ENCODE results near the gene CTAG1B. TPM values are rescaled to one million over a fixed set of nuclear protein-coding genes. Genes with fewer than 3 reads are reported as not detected.
"Not testable (repeated sequence)": the region's sequence is repeated elsewhere in the genome, so short reads cannot be mapped to it uniquely, and the experiment has no call there.

CTAG1B gene
- total RNA-seq, 1 donor from 2014 or later = not detected

GRCh38 chrX:154590415-154590814 is 28.7 kb downstream of the CTAG1B start:
- DNase-seq (ENCODE audit: low read depth) = not testable (repeated sequence)

- not testable (repeated sequence) for DNase-seq (ENCODE audit: low read depth)
Measured at GRCh38 chrX:154584585-154585183, 34.4 kb downstream of the CTAG1B start, which contains the start of gene CTAG1A. CTAG1A (plus strand) TSS chrX:154585133; CDS start chrX:154585207, 74 bp downstream.

- DNase-seq (ENCODE audit: low read depth) = not testable (repeated sequence)
Measured at GRCh38 chrX:154582994-154583393, 36.1 kb downstream of the CTAG1B start.

- DNase-seq (ENCODE audit: low read depth) = not testable (repeated sequence)
Measured at GRCh38 chrX:154575076-154575475, 44.0 kb downstream of the CTAG1B start.

GRCh38 chrX:154573061-154573460 is 46.0 kb downstream of the CTAG1B start:
- DNase-seq (ENCODE audit: low read depth) = not testable (repeated sequence)

- DNase-seq (ENCODE audit: low read depth) = not testable (repeated sequence)
Measured at GRCh38 chrX:154570361-154570760, 48.7 kb downstream of the CTAG1B start.

Other genes starting within 250 kb of the CTAG1B start
- 410 and 518 TPM in 2 replicates for gene FLNA, start 244.6 kb downstream of the CTAG1B start, total RNA-seq
- gene EMD, start 240.0 kb downstream of the CTAG1B start, total RNA-seq = 43.2 and 53.2 TPM in 2 replicates
- gene RPL10, start 220.9 kb downstream of the CTAG1B start, total RNA-seq = 2,503 and 3,937 TPM in 2 replicates
- 214 and 235 TPM in 2 replicates for gene DNASE1L1, start 210.0 kb downstream of the CTAG1B start, total RNA-seq
- 36.1 and 41.3 TPM in 2 replicates for gene TAFAZZIN, start 207.7 kb downstream of the CTAG1B start, total RNA-seq
- 100 and 106 TPM in 2 replicates for gene ATP6AP1, start 190.6 kb downstream of the CTAG1B start, total RNA-seq
- gene GDI1, start 182.1 kb downstream of the CTAG1B start, total RNA-seq = 125 TPM in 2 replicates
- 74.9 and 85.0 TPM in 2 replicates for gene FAM50A, start 175.1 kb downstream of the CTAG1B start, total RNA-seq
- 11.3 and 11.7 TPM in 2 replicates for gene PLXNA3, start 161.0 kb downstream of the CTAG1B start, total RNA-seq
- gene LAGE3, start 140.0 kb downstream of the CTAG1B start, total RNA-seq = 72.2 and 87.8 TPM in 2 replicates
- 39.6 and 65.2 TPM in 2 replicates for gene UBL4A, start 132.7 kb downstream of the CTAG1B start, total RNA-seq
- gene SLC10A3, start 128.7 kb downstream of the CTAG1B start, total RNA-seq = 28.5 and 37.0 TPM in 2 replicates
- gene FAM3A, start 103.0 kb downstream of the CTAG1B start, total RNA-seq = 57.1 and 64.9 TPM in 2 replicates
- gene G6PD, start 72.4 kb downstream of the CTAG1B start, total RNA-seq = 20.5 and 24.0 TPM in 2 replicates
- gene IKBKG, start 71.7 kb downstream of the CTAG1B start, total RNA-seq = 13.3 and 14.0 TPM in 2 replicates
- gene CTAG1A, start 34.1 kb downstream of the CTAG1B start, total RNA-seq = not detected in 2 replicates
- not detected in 2 replicates for gene CTAG2, start 34.3 kb upstream of the CTAG1B start, total RNA-seq
- 7.3 TPM in 2 replicates for gene GAB3, start 131.8 kb upstream of the CTAG1B start, total RNA-seq
- 33.6 and 40.7 TPM in 2 replicates for gene DKC1, start 143.6 kb upstream of the CTAG1B start, total RNA-seq
- gene MPP1, start 186.2 kb upstream of the CTAG1B start, total RNA-seq = 10.6 and 11.2 TPM in 2 replicates
- gene SMIM9, start 215.4 kb upstream of the CTAG1B start, total RNA-seq = not detected in 2 replicates